T follicular helper cell (primary cell): Measurements from ENCODE around the gene TCF7L1.
"Not testable (repeated sequence)": the region's sequence is repeated elsewhere in the genome, so short reads cannot be mapped to it uniquely, and the experiment has no call there.

ENCODE experiments used
- DNase-seq: peaks from one replicate; pipeline ENCODE4 v3.0.0-alpha.2; 2020; ENCODE audit warnings: low read depth

Gene TCF7L1

GRCh38 chr2:85282914-85283313 is 149.7 kb downstream of the TCF7L1 start:
- no peak for DNase-seq

DNA sequence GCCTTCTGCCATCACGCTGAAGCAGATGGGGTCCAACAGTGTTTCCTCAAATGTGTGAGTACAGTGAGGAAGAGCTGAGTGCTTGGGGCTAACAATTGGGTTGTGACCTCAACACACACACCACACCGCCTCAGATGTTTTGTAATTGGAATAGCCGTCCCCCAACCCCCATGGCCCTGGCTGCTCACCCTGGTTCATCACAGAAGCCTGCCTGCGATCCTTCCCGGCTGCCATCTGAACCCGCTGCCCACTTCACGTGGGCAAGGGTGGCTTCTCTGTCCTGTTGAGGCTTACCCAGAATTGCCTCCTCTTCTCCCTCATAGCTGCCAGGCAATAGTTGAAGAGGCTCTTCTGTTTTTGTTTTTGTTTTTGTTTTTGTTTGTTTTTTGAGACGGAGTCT is 150.4 kb downstream of the TCF7L1 start:
- no peak for DNase-seq

- no peak for DNase-seq
These were observed 153.7 kb downstream of the TCF7L1 start for GRCh38 chr2:85286918-85287317.

- DNase-seq: no peak
These were observed 154.5 kb downstream of the TCF7L1 start for GRCh38 chr2:85287721-85288120.

GRCh38 chr2:85288244-85288725 is 155.1 kb downstream of the TCF7L1 start:
- DNase-seq: no peak

GRCh38 chr2:85291425-85292023 is 158.3 kb downstream of the TCF7L1 start:
- DNase-seq: no peak

GRCh38 chr2:85302121-85302520 is 168.9 kb downstream of the TCF7L1 start:
- no peak for DNase-seq

GRCh38 chr2:85303780-85304531 is 170.8 kb downstream of the TCF7L1 start:
- no peak for DNase-seq

DNA sequence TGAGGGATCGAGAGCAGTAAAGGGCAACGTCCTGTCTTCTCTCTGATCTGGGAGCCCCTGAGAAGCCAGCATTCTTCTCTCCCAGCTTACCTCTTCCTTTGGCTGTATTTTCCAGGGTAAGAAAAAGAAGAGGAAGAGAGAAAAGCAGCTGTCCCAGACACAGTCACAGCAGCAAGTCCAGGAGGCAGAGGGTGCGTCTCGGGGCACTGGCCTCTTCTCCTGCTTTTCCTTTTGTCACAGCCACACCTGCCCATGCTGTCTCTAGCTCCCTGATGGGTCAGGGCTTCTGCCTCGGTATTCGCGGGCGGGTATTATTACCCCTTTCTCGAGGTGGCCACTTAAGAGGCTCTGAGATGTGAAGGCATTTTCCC is 174.3 kb downstream of the TCF7L1 start:
- DNase-seq: no peak

DNA sequence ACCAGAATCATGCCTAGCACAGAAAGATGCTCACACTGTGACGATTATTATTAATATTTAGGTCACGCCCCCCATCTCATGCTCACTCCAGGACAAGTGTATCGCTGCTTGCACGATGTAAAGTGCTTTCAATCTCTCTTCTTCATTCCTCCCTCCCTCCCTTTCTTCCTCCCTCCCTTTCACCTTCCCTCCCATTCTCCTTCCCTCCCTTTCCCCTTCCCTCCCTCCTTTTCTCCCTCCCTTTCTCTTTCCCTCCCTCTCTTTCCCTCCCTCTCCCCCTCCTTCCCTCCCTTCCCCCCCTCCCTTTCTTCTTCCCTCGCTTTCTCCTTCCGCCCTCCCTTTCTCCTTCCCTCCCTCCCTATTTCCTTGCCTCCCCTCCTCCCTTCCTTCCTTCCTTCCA is 175.0 kb downstream of the TCF7L1 start:
- no peak for DNase-seq

DNA sequence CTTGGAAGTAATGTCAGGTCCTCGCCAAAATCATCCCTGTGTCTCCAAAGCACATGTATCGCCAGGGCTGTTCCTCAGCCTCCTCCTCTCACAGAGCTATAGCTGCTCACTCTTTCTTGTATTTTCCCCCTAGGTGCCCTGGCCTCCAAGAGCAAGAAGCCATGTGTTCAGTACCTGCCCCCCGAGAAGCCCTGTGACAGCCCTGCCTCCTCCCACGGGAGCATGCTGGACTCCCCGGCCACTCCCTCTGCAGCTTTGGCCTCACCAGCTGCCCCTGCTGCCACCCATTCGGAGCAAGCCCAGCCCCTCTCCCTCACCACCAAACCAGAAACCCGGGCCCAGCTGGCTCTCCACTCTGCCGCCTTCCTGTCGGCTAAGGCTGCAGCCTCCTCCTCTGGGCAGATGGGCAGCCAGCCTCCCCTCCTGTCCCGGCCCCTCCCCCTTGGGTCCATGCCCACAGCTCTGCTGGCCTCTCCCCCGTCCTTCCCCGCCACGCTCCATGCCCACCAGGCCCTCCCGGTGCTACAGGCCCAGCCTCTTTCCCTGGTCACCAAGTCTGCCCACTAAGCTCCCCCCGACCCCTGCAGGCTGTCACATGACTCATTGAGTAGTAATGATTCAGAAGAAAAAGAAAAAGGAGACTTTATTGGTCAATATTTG is 175.8 kb downstream of the TCF7L1 start:
- DNase-seq: no peak

GRCh38 chr2:85309699-85310321 is 176.6 kb downstream of the TCF7L1 start:
- no peak for DNase-seq

DNA sequence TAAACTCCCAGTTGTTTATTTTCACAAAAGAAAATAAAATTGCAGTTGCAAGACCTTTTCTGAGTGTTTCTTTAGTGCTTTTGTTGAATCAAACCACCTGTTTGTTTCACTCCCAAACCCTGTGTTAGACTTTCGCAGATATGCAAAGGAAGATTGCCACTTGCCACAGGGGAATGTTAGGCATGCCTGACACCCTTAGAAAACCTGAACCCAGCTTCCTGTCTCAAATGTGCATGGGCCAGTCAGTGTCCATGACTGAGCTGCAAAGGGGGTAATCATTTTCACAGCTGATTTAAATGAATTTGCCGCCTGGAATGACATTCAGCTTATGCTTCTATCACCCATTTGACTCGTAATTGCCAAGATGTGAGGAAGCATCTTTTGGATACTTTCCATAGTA is 177.1 kb downstream of the TCF7L1 start:
- DNase-seq: no peak

- no peak for DNase-seq
These were observed 179.2 kb downstream of the TCF7L1 start for GRCh38 chr2:85312404-85312803.

DNA sequence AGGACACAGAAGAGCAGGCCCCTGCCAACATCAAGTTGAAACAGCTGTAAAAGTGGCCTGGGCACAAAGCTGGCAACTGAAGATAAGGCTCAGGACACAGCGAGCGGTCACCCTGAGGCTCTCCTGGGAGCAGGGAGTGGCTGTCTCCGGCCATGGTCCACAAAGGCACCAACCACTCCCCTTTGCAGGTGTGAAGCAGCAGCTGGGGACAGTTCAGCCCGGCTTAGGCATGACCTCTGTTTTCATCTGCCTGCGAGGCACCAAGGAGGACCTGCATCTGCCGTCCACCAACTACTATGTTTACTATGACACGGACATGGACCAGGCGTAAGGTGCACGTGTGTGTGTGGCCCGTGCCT is 181.7 kb downstream of the TCF7L1 start:
- no peak for DNase-seq

GRCh38 chr2:85315921-85316320 is 182.7 kb downstream of the TCF7L1 start:
- DNase-seq: not testable (repeated sequence)

GRCh38 chr2:85318222-85319074 is 185.3 kb downstream of the TCF7L1 start:
- DNase-seq: no peak

GRCh38 chr2:85319796-85320195 is 186.6 kb downstream of the TCF7L1 start:
- no peak for DNase-seq

- no peak for DNase-seq
These were observed 190.3 kb downstream of the TCF7L1 start for GRCh38 chr2:85323351-85323987.

DNA sequence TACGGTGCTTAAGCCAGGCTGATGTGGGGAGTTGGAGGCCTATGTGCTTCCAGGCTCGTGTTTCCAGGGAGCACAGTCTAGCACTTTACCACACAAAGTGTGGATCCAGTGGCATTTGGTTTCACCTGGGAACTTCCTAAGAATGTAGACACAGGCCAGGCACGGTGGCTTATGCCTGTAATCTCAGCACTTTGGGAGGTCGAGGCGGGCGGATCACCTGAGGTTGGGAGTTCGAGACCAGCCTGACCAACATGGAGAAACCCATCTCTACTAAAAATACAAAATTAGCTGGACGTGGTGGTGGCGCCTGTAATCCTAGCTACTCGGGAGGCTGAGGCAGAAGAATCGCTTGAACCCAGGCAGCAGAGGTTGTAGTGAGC is 190.8 kb downstream of the TCF7L1 start:
- not testable (repeated sequence) for DNase-seq
